Measurements from ENCODE around the gene RYR3.

- TF ChIP-seq CTCF (IDR thresholded peaks at IDR 0.05), result no peak
- no peak for TF ChIP-seq POLR2AphosphoS5 (IDR thresholded peaks at IDR 0.05)
- TF ChIP-seq POLR2A (IDR thresholded peaks at IDR 0.05; ENCODE audit: low read depth), result no peak
These were observed 458.0 kb downstream of the RYR3 start for GRCh38 chr15:33768670-33769190.

Data from esophagus muscularis mucosa (tissue), 3 donors.